Spleen (tissue), 11 donors: ENCODE results near the gene PHF21B. TPM values are rescaled to one million over a fixed set of nuclear protein-coding genes. Genes with fewer than 3 reads are reported as not detected.

ENCODE experiments used
- DNase-seq: peaks from one replicate; pipeline ENCODE4 v3.0.0-alpha.2; 2020
- H3K27ac ChIP-seq, 8 donors: fragments of 200-600 bp; sonication (generic) in 7 of 8; 1 replicate in 4 of 8; 2 replicates in 4 of 8; pipeline versions ENCODE4 v1.5.0 to v1.8.0; 2016 to 2021; ENCODE audit warnings: inconsistent platforms in 4 of 8, mild to moderate bottlenecking in 4 of 8, moderate library complexity in 1 of 8
- H3K27me3 ChIP-seq, 7 donors: fragments of 200-600 bp; sonication (generic) in 6 of 7; replicated peaks in 1 of 7; 1 replicate in 4 of 7; 2 replicates in 3 of 7; pipeline versions ENCODE4 v1.5.0 to v1.8.0; 2016 to 2021; ENCODE audit warnings: inconsistent platforms in 3 of 7, mild to moderate bottlenecking in 1 of 7
- H3K36me3 ChIP-seq, 6 donors: fragments of 200-600 bp; sonication (generic) in 5 of 6; 1 replicate in 4 of 6; 2 replicates in 2 of 6; pipeline versions ENCODE4 v1.5.0 to v1.8.0; 2016 to 2021; ENCODE audit warnings: inconsistent platforms in 2 of 6
- H3K4me1 ChIP-seq, 6 donors: fragments of 200-600 bp; sonication (generic) in 5 of 6; 1 replicate in 3 of 6; 2 replicates in 3 of 6; pipeline versions ENCODE4 v1.5.0 to v1.8.0; 2016 to 2021; ENCODE audit warnings: inconsistent platforms in 3 of 6
- H3K4me3 ChIP-seq, 8 donors: fragments of 200-600 bp; sonication (generic) in 7 of 8; 1 replicate in 4 of 8; 2 replicates in 4 of 8; pipeline versions ENCODE4 v1.5.0 to v1.8.0; 2016 to 2021; ENCODE audit warnings: inconsistent platforms in 4 of 8, mild to moderate bottlenecking in 4 of 8, moderate library complexity in 2 of 8
- H3K9me3 ChIP-seq, 8 donors: fragments of 200-600 bp; sonication (generic) in 7 of 8; 1 replicate in 4 of 8; 2 replicates in 4 of 8; pipeline versions ENCODE4 v1.5.0 to v1.8.0; 2016 to 2021; ENCODE audit warnings: inconsistent platforms in 4 of 8
- POLR2A ChIP-seq, 3 donors: fragments of 450-650 bp; IDR thresholded peaks; one replicate each; pipeline ENCODE4 v1.5.1; 2017; ENCODE audit warnings: antibody characterized with exemption in 3 of 3, mild to moderate bottlenecking in 1 of 3
- POLR2AphosphoS5 ChIP-seq, 3 donors: sonication (generic); formaldehyde crosslinking; IDR thresholded peaks; one replicate each; pipeline ENCODE4 v1.5.1; 2017; ENCODE audit warnings: antibody characterized with exemption in 3 of 3
- WGBS, 5 donors: extraction: QIAGEN DNeasy Blood & Tissue Kit in 3 of 5; methylation state at CpG; one replicate each; pipeline versions ENCODE4 v1.1.5 to v1.1.7; 2013 to 2018; 5-methylcytosine and 5-hydroxymethylcytosine counted together
- intact Hi-C: fragments of 100-400 bp; cut with DNase I; formaldehyde crosslinking; loops from one replicate; pipeline ENCODE4 v1.15.0; 2023; ENCODE audit warnings: low total_unique reads
- polyA plus RNA-seq, 3 donors: library from polyadenylated mRNA; stranded (reverse); fragments of 200-250 nt; gene quantifications; one replicate each; pipeline ENCODE4 v1.2.1, GENCODE V29; 2013
- total RNA-seq, 7 donors: library from RNA; depleted of rRNA in 3 of 7; stranded (reverse); fragments of >200 nt in 3 of 7; fragmentation: NEBNext Ultra II Directional in 4 of 7; extraction: Animal tissue kit (Norgen Biotek cat#: 25700) in 4 of 7; gene quantifications; one replicate each; pipeline versions ENCODE4 v1.1.0 to v1.2.1, GENCODE V29; 2016 to 2021
- TF ChIP-seq, protein P1 (sequence below), 11 experiments: fragments of 200-600 bp in 7 of 11; fragments of 450-650 bp in 4 of 11; sonication (generic) in 4 of 11; IDR thresholded peaks in 8 of 11; conservative IDR thresholded peaks in 3 of 11; 1 replicate in 7 of 11; 2 replicates in 4 of 11; pipeline versions ENCODE4 v1.4.0 to v1.8.0; 2016 to 2021; ENCODE audit warnings: antibody characterized with exemption in 11 of 11, inconsistent platforms in 4 of 11, mild to moderate bottlenecking in 1 of 11
- donor health status: healthy with polysubstance abuse.
- donor health status: DM: no; HTN: no; CAD: no; lungs with moderate emphysema.
- donor health status: DM: no; HTN: no; CAD: no.
- donor health status: Bipolar disorder and iron deficiency.
- donor health status: healthy.
- donor health status: DM: no; HTN: no; CAD: no.
- donor health status: DM: yes; HTN: yes; CAD: no.

Gene PHF21B
- total and polyA plus RNA-seq, 10 donors: 0.03 to 0.46 (median 0.09) TPM; not detected in 4

DNA sequence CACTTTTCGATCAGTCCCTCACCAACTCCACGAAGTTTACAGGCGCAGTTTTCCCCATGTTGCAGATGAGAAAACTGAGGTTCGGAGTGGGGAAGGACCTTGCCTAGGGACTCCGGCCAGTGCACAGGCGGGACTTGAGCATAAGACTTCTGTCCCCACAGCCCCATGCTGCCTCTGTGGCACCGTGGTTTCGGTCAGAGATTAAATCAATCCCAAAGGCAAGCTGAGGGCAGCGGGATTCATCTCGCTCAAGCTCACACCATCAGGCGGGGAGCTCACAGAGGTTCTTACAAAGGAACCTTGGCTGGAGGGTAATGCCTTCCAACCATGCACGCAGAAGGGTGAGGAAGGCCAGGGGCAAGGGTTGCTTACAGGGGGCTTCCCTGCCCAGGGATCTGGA, 115.5 kb downstream of the PHF21B start:
- H3K9me3 ChIP-seq: no peaks in the 10 kb centered on the region
- DNase-seq: no peak

DNA sequence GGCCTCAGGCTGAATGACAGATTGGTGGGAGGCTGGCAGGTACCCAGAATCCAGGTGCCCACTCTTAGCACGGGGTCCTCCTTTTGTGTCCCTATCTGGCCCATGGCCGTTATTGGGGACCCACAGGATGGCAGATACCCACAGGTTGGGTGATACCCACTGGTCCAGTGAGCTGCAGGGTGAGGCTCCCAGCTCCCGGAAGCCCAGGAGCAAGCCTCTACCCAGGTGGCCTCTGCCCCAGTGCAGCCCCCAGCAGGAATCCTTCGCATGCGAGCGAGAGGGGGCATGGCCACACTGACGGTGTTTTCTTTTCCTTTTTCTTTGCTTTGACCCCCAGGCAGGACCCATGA, 116.1 kb downstream of the PHF21B start:
- Histone ChIP-seq H3K4me1 (no peaks in the 10 kb centered on the region), H3K27ac (no peak overlapping the region), H3K9me3 (no peaks in the 10 kb centered on the region), H3K27me3 (peaks cover 0 to 7% (median 0%) of the 10 kb centered on the region in 7 donors), H3K36me3 (no peaks in the 10 kb centered on the region), H3K4me3 (no peak overlapping the region)
- intact Hi-C loops: no loop called here
- TF ChIP-seq, protein P1, sequence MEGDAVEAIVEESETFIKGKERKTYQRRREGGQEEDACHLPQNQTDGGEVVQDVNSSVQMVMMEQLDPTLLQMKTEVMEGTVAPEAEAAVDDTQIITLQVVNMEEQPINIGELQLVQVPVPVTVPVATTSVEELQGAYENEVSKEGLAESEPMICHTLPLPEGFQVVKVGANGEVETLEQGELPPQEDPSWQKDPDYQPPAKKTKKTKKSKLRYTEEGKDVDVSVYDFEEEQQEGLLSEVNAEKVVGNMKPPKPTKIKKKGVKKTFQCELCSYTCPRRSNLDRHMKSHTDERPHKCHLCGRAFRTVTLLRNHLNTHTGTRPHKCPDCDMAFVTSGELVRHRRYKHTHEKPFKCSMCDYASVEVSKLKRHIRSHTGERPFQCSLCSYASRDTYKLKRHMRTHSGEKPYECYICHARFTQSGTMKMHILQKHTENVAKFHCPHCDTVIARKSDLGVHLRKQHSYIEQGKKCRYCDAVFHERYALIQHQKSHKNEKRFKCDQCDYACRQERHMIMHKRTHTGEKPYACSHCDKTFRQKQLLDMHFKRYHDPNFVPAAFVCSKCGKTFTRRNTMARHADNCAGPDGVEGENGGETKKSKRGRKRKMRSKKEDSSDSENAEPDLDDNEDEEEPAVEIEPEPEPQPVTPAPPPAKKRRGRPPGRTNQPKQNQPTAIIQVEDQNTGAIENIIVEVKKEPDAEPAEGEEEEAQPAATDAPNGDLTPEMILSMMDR (IDR thresholded peaks at IDR 0.05 in 8 of 11, conservative IDR thresholded peaks at IDR 0.05 in 3 of 11): no peak
- TF ChIP-seq POLR2AphosphoS5 (IDR thresholded peaks at IDR 0.05) (no peak), POLR2A (IDR thresholded peaks at IDR 0.05) (no peak)
- DNase-seq: peak; percentile 36
- 64 to 85% (median 76%) methylated on average over 4 to 7 of the region's 7 CpGs for WGBS, 5 donors

More for the DNA sequence above, 115.5 kb downstream of the PHF21B start:
- intact Hi-C loops: no loop called here
- H3K4me1 ChIP-seq: no peaks in the 10 kb centered on the region
- 87 to 93% (median 89%) methylated on average over 11 to 12 of the region's 12 CpGs for WGBS, 5 donors
- peaks cover 0 to 7% (median 0%) of the 10 kb centered on the region in 7 donors for H3K27me3 ChIP-seq
- no peak overlapping the region for H3K4me3 ChIP-seq
- no peaks in the 10 kb centered on the region for H3K36me3 ChIP-seq
- H3K27ac ChIP-seq: no peak overlapping the region
- TF ChIP-seq POLR2A (IDR thresholded peaks at IDR 0.05): no peak
- TF ChIP-seq, protein P1 (IDR thresholded peaks at IDR 0.05 in 8 of 11, conservative IDR thresholded peaks at IDR 0.05 in 3 of 11): no peak
- TF ChIP-seq POLR2AphosphoS5 (IDR thresholded peaks at IDR 0.05): no peak

DNA sequence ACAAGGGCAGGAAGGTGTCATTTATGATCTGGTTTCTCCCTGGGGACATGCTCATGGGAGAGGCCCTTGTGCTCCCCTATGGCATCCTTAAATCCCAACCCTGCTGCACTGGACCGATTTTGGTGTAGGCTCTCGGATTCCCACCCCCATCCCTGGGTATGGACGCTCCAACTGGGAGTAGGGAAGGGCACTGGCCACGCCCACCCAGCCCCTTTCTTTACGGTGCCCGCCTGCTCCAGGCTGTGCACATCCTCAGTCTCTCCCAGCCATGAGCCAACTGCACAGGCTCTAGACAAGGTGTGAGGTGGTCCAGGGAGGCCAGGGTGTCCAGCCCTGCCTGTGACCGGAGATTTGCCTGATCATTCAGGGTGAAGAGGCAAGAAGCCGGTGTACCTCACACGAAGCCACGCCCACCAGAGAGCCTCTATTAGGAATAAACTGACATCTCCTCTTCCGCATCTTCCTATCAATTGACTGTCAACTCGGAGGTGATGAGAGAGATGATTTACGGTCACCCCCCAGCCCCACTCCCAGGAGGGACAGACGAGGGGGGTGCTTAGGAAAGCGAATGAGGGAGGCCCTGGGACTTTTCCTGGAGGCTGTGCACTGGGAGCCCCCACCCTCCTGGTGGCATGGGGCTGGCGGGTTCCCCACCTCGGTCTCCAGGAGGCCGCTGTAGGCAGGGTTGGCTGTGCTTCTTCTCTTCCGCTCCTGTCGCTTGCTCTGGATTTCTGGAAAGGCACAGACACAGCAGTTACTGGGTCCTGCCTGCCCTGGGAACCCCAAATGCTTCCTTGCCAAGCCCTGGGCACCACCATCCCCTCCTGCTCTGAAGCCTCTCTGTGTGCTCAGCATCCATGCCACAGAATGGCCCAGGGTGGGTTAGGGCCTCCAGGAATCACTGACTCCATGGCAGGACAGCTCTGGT, 116.7 kb downstream of the PHF21B start:
- H3K9me3 ChIP-seq: no peaks in the 10 kb centered on the region
- DNase-seq: peak; percentile 61
- H3K4me3 ChIP-seq: no peak overlapping the region
- H3K4me1 ChIP-seq: no peaks in the 10 kb centered on the region
- H3K27me3 ChIP-seq: peaks cover 0 to 10% (median 0%) of the 10 kb centered on the region in 7 donors
- WGBS, 5 donors: 79 to 86% (median 83%) methylated on average over 20 of the region's 20 CpGs
- no peaks in the 10 kb centered on the region for H3K36me3 ChIP-seq
- TF ChIP-seq, protein P1 (IDR thresholded peaks at IDR 0.05 in 8 of 11, conservative IDR thresholded peaks at IDR 0.05 in 3 of 11): no peak
- TF ChIP-seq POLR2A (IDR thresholded peaks at IDR 0.05): no peak
- no peak for TF ChIP-seq POLR2AphosphoS5 (IDR thresholded peaks at IDR 0.05)
- no peak overlapping the region for H3K27ac ChIP-seq
- intact Hi-C loops: no loop called here

DNA sequence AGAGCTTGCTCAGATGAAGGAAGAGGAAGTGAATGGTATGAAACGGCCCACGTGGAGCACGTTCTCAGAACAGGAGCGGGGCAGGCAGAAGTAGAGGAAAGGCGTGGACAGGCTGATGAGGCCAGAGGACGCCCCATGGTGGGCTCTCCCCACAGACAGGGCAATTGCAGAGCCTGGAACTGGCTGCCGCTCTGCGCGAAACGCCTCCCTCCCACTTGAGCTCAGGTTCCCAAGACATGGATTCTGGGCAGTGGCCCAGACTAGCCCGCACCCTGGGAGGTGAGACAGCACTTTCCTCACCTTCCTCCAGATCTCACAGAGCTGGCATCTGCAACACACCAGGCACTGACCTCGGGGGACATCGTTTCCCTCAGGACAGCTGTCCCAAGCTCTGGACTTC, 117.6 kb downstream of the PHF21B start:
- H3K4me3 ChIP-seq: no peak overlapping the region
- DNase-seq: peak; percentile 53
- peaks cover 0 to 16% (median 0%) of the 10 kb centered on the region in 7 donors for H3K27me3 ChIP-seq
- H3K27ac ChIP-seq: no peak overlapping the region
- 45 to 72% (median 67%) methylated on average over 9 to 13 of the region's 13 CpGs for WGBS, 5 donors
- TF ChIP-seq, protein P1 (IDR thresholded peaks at IDR 0.05 in 8 of 11, conservative IDR thresholded peaks at IDR 0.05 in 3 of 11): no peak
- TF ChIP-seq POLR2A (IDR thresholded peaks at IDR 0.05): no peak
- TF ChIP-seq POLR2AphosphoS5 (IDR thresholded peaks at IDR 0.05): no peak
- no peaks in the 10 kb centered on the region for H3K36me3 ChIP-seq
- no peaks in the 10 kb centered on the region for H3K9me3 ChIP-seq
- H3K4me1 ChIP-seq: no peaks in the 10 kb centered on the region
- intact Hi-C loops: no loop called here
